ENCODE measurements around the gene KCNAB3.

- TF ChIP-seq FOSL1 (tag; conservative IDR thresholded peaks at IDR 0.05) (no peak), AFF4 (CRISPR knock-in tag; IDR thresholded peaks at IDR 0.05) (no peak), ZZZ3 (IDR thresholded peaks at IDR 0.05) (no peak), FOXK1 (CRISPR knock-in tag; IDR thresholded peaks at IDR 0.05; ENCODE audit: borderline replicate concordance) (no peak), KAT7 (CRISPR knock-in tag; IDR thresholded peaks at IDR 0.05; ENCODE audit: borderline replicate concordance) (no peak), NFIC (IDR thresholded peaks at IDR 0.05) (no peak), U2AF2 (optimal IDR thresholded peaks at IDR 0.05; ENCODE audit: low read depth, low read length) (no peak), PHF21A (IDR thresholded peaks at IDR 0.05; ENCODE audit: borderline replicate concordance, low read depth) (no peak), KLF10 (CRISPR knock-in tag; IDR thresholded peaks at IDR 0.05) (no peak), FOS (IDR thresholded peaks at IDR 0.05; ENCODE audit: extremely low read depth, insufficient read length) (no peak), ETV6 (IDR thresholded peaks at IDR 0.05; ENCODE audit: borderline replicate concordance in 1 of 2, low read depth in 2 of 2, low read length in 1 of 2) (no peak), ETV6 (CRISPR knock-in tag; IDR thresholded peaks at IDR 0.05; ENCODE audit: borderline replicate concordance) (no peak), NFATC3 (IDR thresholded peaks at IDR 0.05) (no peak)
These were observed 21.6 kb upstream of the KCNAB3 start for GRCh38 chr17:7951143-7951792.

Measured in K562 (cell line).